Stomach (tissue), 9 donors: ENCODE results near the gene GUCY2C. TPM values are rescaled to one million over a fixed set of nuclear protein-coding genes. Genes with fewer than 3 reads are reported as not detected.

ENCODE experiments used
- DNase-seq, 2 donors: peaks; one replicate each; pipeline versions ENCODE4 v3.0.0 to v3.0.0-alpha.2; 2013 to 2019
- H3K27ac ChIP-seq, 5 donors: fragments of 200-600 bp in 4 of 5; sonication (generic) in 4 of 5; one replicate each; pipeline ENCODE4 v1.5.1; 2013 to 2019; ENCODE audit warnings: mild to moderate bottlenecking in 1 of 5, moderate library complexity in 1 of 5
- H3K27me3 ChIP-seq, 3 donors: fragments of 200-600 bp; sonication (generic); one replicate each; pipeline ENCODE4 v1.5.1; 2017 to 2019; ENCODE audit warnings: mixed run types in 1 of 3
- H3K36me3 ChIP-seq, 4 donors: fragments of 200-600 bp; sonication (generic); 1 replicate in 3 of 4; 2 replicates in 1 of 4; pipeline ENCODE4 v1.5.1; 2016 to 2019
- H3K4me1 ChIP-seq, 4 donors: fragments of 200-600 bp; sonication (generic); one replicate each; pipeline ENCODE4 v1.5.1; 2016 to 2019
- H3K4me3 ChIP-seq, 4 donors: fragments of 200-600 bp; sonication (generic) in 3 of 4; one replicate each; pipeline ENCODE4 v1.5.1; 2016 to 2019; ENCODE audit warnings: mild to moderate bottlenecking in 1 of 4
- H3K9me3 ChIP-seq, 4 donors: fragments of 200-600 bp; sonication (generic); one replicate each; pipeline ENCODE4 v1.5.1; 2016 to 2019
- CTCF ChIP-seq, 7 experiments: fragments of 450-650 bp in 4 of 7; fragments of 200-600 bp in 3 of 7; sonication (generic) in 3 of 7; IDR thresholded peaks; one replicate each; pipeline ENCODE4 v1.5.1; 2016 to 2019; ENCODE audit warnings: antibody characterized with exemption in 7 of 7, control low read depth in 2 of 7, mild to moderate bottlenecking in 1 of 7
- EP300 ChIP-seq: sonication (generic); formaldehyde crosslinking; IDR thresholded peaks from one replicate; pipeline ENCODE4 v1.6.1; 2017; ENCODE audit warnings: antibody characterized with exemption
- POLR2A ChIP-seq, 4 donors: fragments of 450-650 bp; IDR thresholded peaks; one replicate each; pipeline ENCODE4 v1.6.1; 2016; ENCODE audit warnings: antibody characterized with exemption in 4 of 4, control low read depth in 2 of 4, mild to moderate bottlenecking in 1 of 4, moderate library complexity in 1 of 4
- POLR2AphosphoS5 ChIP-seq, 3 donors: sonication (generic); formaldehyde crosslinking; IDR thresholded peaks; one replicate each; pipeline ENCODE4 v1.6.1; 2016; ENCODE audit warnings: antibody characterized with exemption in 3 of 3
- WGBS, 5 donors: extraction: QIAGEN DNeasy Blood & Tissue Kit in 3 of 5; methylation state at CpG; one replicate each; pipeline versions ENCODE4 v1.1.5 to v1.1.7; 2013 to 2018; 5-methylcytosine and 5-hydroxymethylcytosine counted together
- intact Hi-C: fragments of 100-400 bp; cut with DNase I; formaldehyde crosslinking; loops from one replicate; pipeline ENCODE4 v1.15.1; 2023; ENCODE audit warnings: low total_unique reads
- polyA plus RNA-seq, 3 donors: library from polyadenylated mRNA; stranded (reverse); fragments of 200-250 nt; gene quantifications; one replicate each; pipeline ENCODE4 v1.2.3, GENCODE V29; 2013
- total RNA-seq, 5 donors: library from RNA; depleted of rRNA; stranded (reverse); fragments of >200 nt; gene quantifications; one replicate each; pipeline versions ENCODE4 v1.1.0 to v1.2.3, GENCODE V29; 2014 to 2016
- donor health status: healthy with polysubstance abuse.
- donor health status: Bipolar disorder and iron deficiency.
- donor health status: healthy.

GUCY2C gene
- total and polyA plus RNA-seq, 8 donors = 0.05 to 31.0 (median 1.4) TPM; not detected in 4

DNA sequence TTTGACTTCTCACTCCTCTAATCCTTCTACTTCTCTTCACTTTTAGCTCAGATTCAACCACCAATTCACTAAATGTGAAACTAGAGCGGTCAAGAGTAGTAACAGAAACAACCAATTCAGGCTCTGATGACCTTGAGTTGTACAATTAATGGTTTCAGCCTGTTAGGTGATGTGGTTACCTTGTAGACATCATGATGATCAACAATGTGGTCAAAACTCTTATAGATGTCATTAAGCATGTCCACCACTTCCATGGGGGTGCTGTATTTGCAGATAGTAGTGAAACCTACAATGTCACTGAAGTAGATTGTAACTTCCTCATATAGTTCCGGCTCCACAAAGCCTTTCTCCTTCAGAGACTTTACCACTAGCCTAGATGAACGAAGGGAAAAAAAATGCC is 74.6 kb downstream of the GUCY2C start:
- intact Hi-C loops = no loop called here
- no peak for TF ChIP-seq POLR2AphosphoS5 (IDR thresholded peaks at IDR 0.05)
- no peak for TF ChIP-seq CTCF (IDR thresholded peaks at IDR 0.05)
- no peak for TF ChIP-seq EP300
- TF ChIP-seq POLR2A (IDR thresholded peaks at IDR 0.05) = no peak
- H3K9me3 ChIP-seq = no peaks in the 10 kb centered on the region
- no peaks in the 10 kb centered on the region for H3K36me3 ChIP-seq
- H3K27me3 ChIP-seq = no peaks in the 10 kb centered on the region
- no peak overlapping the region for H3K27ac ChIP-seq
- H3K4me1 ChIP-seq = peaks cover 0 to 13% (median 6%) of the 10 kb centered on the region in 4 donors
- no peak for DNase-seq
- no peak overlapping the region for H3K4me3 ChIP-seq
- WGBS, 5 donors = 76 to 90% (median 85%) methylated on average over 3 of the region's 3 CpGs

- no peaks in the 10 kb centered on the region for H3K9me3 ChIP-seq
- peaks cover 0 to 13% (median 6%) of the 10 kb centered on the region in 4 donors for H3K4me1 ChIP-seq
- intact Hi-C loops = no loop called here
- H3K36me3 ChIP-seq = no peaks in the 10 kb centered on the region
- DNase-seq = peak; percentile 27 to 68
- peak overlapping the region; percentile 36 to 78 (median 69) for H3K27ac ChIP-seq
- H3K4me3 ChIP-seq = no peak overlapping the region
- H3K27me3 ChIP-seq = no peaks in the 10 kb centered on the region
- 40 to 65% (median 48%) methylated on average over 6 of the region's 6 CpGs for WGBS, 5 donors
- TF ChIP-seq POLR2A (IDR thresholded peaks at IDR 0.05) = no peak
- TF ChIP-seq CTCF (IDR thresholded peaks at IDR 0.05) = no peak
- TF ChIP-seq EP300 = no peak
- no peak for TF ChIP-seq POLR2AphosphoS5 (IDR thresholded peaks at IDR 0.05)
Measured at GRCh38 chr12:14619741-14620501, 76.5 kb downstream of the GUCY2C start.

- WGBS, 5 donors = 40 to 64% (median 61%) methylated on average over 4 of the region's 4 CpGs
- H3K27ac ChIP-seq = peak overlapping the region in 1 of 5 donors; percentile 72
- peak in 1 of 2 donors; percentile 37 for DNase-seq
Measured at GRCh38 chr12:14618983-14619382, 77.4 kb downstream of the GUCY2C start.

GRCh38 chr12:14614704-14615121 is 81.7 kb downstream of the GUCY2C start:
- no peak overlapping the region for H3K4me3 ChIP-seq
- WGBS, 5 donors = 58 to 72% (median 65%) methylated on average over 3 of the region's 3 CpGs
- peaks cover 0 to 31% (median 6%) of the 10 kb centered on the region in 4 donors for H3K4me1 ChIP-seq
- no peaks in the 10 kb centered on the region for H3K27me3 ChIP-seq
- intact Hi-C loops = no loop called here
- DNase-seq = peak in 1 of 2 donors; percentile 35
- H3K36me3 ChIP-seq = no peaks in the 10 kb centered on the region
- no peak overlapping the region for H3K27ac ChIP-seq
- TF ChIP-seq POLR2AphosphoS5 (IDR thresholded peaks at IDR 0.05) (no peak), EP300 (no peak), POLR2A (IDR thresholded peaks at IDR 0.05) (no peak), CTCF (IDR thresholded peaks at IDR 0.05) (no peak)
- peaks cover 0 to 15% (median 3%) of the 10 kb centered on the region in 4 donors for H3K9me3 ChIP-seq

More at GRCh38 chr12:14618983-14619382, 77.4 kb downstream of the GUCY2C start:
- intact Hi-C loops = no loop called here
- Histone ChIP-seq H3K4me3 (no peak overlapping the region), H3K36me3 (no peaks in the 10 kb centered on the region), H3K9me3 (no peaks in the 10 kb centered on the region), H3K4me1 (peaks cover 0 to 21% (median 6%) of the 10 kb centered on the region in 4 donors), H3K27me3 (no peaks in the 10 kb centered on the region)
- TF ChIP-seq CTCF (IDR thresholded peaks at IDR 0.05) (peak in 3 of 7 experiments; percentile 15 to 25 (median 17)), POLR2A (IDR thresholded peaks at IDR 0.05) (no peak)
